ENCODE data around the gene TCEANC. TPM values are rescaled to one million over a fixed set of nuclear protein-coding genes. Genes with fewer than 3 reads are reported as not detected.
A peak's percentile ranks its signal among the peaks of the same experiment; 100 is the strongest.
"Not testable (repeated sequence)": the region's sequence is repeated elsewhere in the genome, so short reads cannot be mapped to it uniquely, and the experiment has no call there.

The TCEANC gene
- total and polyA plus RNA-seq, 8 donors = 2.0 to 4.6 (median 2.6) TPM

DNA sequence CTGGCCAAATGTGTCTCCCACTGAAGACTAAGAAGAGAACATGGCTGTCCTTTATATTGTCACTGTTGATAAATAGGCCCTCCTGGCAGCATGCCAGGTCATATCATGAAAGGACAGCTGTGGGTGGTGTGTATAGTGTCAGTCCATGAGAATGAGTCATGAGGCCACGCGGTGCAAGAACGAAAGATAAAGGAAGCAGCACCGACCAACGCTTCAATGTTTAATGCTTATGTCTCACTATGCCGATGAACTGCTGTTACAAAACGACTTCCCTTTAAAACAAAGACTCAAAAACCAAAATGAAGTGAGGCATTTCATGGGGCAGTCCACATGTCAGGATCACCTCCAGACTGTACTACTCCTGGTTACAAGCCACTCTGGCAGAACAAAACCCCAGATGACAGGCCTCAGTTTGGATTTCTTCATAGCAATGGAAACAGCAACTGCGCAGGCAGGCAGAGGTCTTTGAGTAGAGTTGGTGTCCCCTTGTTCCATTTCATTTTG is 5.2 kb upstream of the TCEANC start:
- peak; percentile 42 to 70 (median 60) for ATAC-seq
- Histone ChIP-seq H3K9me3 (no peaks in the 10 kb centered on the region), H3K4me1 (peaks cover 5 to 7% (median 6%) of the 10 kb centered on the region in 3 donors), H3K27ac (peak overlapping the region in 2 of 4 donors; percentile 9 to 34), H3K27me3 (peaks cover 0 to 6% (median 0%) of the 10 kb centered on the region in 4 donors), H3K36me3 (no peaks in the 10 kb centered on the region), H3K4me3 (no peak overlapping the region)
- intact Hi-C loops (cut with DNase I) = loop anchor here in 1 of 3 donors (5.0 kb wide), 1 partner anchor 140 kb away; no protein-coding TSS in a partner anchor
- TF ChIP-seq, protein P1, sequence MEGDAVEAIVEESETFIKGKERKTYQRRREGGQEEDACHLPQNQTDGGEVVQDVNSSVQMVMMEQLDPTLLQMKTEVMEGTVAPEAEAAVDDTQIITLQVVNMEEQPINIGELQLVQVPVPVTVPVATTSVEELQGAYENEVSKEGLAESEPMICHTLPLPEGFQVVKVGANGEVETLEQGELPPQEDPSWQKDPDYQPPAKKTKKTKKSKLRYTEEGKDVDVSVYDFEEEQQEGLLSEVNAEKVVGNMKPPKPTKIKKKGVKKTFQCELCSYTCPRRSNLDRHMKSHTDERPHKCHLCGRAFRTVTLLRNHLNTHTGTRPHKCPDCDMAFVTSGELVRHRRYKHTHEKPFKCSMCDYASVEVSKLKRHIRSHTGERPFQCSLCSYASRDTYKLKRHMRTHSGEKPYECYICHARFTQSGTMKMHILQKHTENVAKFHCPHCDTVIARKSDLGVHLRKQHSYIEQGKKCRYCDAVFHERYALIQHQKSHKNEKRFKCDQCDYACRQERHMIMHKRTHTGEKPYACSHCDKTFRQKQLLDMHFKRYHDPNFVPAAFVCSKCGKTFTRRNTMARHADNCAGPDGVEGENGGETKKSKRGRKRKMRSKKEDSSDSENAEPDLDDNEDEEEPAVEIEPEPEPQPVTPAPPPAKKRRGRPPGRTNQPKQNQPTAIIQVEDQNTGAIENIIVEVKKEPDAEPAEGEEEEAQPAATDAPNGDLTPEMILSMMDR (IDR thresholded peaks at IDR 0.05) = no peak
- FAIRE-seq = no peak
- peak in 5 of 6 donors; percentile 29 to 64 (median 38) for DNase-seq
- WGBS, 2 donors = 29 to 42% methylated on average over 8 of the region's 8 CpGs

DNA sequence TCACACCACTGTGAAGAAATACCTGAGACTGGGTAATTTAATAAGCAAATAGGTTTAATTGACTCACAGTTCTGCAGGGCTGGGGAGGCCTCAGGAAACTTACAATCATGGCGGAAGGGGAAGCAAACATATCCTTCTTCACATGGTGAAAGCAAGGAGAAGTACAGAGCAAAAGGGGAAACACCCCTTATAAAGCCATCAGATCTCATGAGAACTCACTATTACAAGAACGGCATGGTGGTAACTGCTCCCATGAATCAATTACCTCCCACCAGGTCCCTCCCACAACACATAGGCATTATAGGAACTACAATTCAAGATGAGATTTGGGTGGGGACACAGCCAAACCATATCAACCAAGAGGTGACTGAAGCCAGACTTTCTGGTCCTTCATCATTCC is 4.6 kb upstream of the TCEANC start:
- H3K27ac ChIP-seq, H3K4me1 ChIP-seq, H3K36me3 ChIP-seq, H3K27me3 ChIP-seq, ATAC-seq, H3K4me3 ChIP-seq, H3K9me3 ChIP-seq, DNase-seq, FAIRE-seq: not testable (repeated sequence)
- WGBS, 2 donors = 82 to 95% methylated on average over 2 of the region's 2 CpGs
- intact Hi-C loops (cut with DNase I) = loop anchor here in 1 of 3 donors (5.0 kb wide), 1 partner anchor 141 kb away; no protein-coding TSS in a partner anchor

DNA sequence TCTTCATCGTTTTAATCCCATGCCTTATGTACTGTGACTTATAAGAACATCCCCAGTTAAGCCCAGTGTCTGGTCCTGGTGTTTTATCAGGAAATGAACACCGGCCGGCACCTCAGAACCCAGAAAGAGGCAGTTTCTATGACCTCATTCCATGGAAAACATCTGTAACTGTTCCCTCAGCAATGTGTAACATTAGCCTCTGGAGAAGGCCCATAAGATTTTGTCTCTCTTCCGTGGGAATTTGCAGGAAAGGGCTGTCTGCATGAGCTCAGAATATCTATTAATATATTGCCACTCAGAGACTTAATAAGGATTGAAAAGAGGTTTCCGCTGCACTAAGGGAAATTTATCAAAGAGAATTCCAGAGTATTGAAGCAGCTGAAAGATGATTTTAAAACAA is 3.1 kb upstream of the TCEANC start:
- no peak for DNase-seq
- ATAC-seq = no peak
- no peaks in the 10 kb centered on the region for H3K9me3 ChIP-seq
- H3K4me3 ChIP-seq = no peak overlapping the region
- 48 to 49% methylated on average over 5 of the region's 5 CpGs for WGBS, 2 donors
- TF ChIP-seq, protein P1 (IDR thresholded peaks at IDR 0.05) = no peak
- H3K4me1 ChIP-seq = peaks cover 5 to 15% (median 6%) of the 10 kb centered on the region in 3 donors
- H3K27me3 ChIP-seq = no peaks in the 10 kb centered on the region
- H3K36me3 ChIP-seq = no peaks in the 10 kb centered on the region
- intact Hi-C loops (cut with DNase I) = loop anchor here in 1 of 3 donors (5.0 to 10.0 kb wide), 2 partner anchors 95 to 143 kb away; no protein-coding TSS in a partner anchor
- no peak for FAIRE-seq
- no peak overlapping the region for H3K27ac ChIP-seq

DNA sequence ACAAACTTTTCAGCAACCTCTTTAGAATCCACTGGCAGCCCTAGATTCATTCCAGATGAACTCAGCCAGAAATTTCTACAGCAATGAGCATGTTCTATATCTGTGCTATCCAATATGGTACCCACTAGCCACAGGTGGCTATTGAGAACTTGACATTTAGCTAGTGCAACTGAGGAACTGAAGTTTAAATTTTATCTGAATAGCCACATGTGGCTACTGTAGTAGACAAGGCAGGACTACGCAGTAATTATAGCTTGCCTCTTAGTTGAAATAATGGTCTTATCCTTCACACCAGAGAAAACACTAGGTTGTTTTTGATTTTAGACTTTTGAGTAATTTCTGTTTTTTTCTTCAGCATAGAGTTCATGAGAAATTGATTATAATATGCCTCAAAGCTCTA is 2.6 kb upstream of the TCEANC start:
- H3K36me3 ChIP-seq = no peaks in the 10 kb centered on the region
- TF ChIP-seq, protein P1 (IDR thresholded peaks at IDR 0.05) = no peak
- FAIRE-seq (no peak), DNase-seq (no peak), ATAC-seq (no peak)
- 93 to 100% methylated on average over 1 of the region's 1 CpG for WGBS, 2 donors
- intact Hi-C loops (cut with DNase I) = loop anchor here in 1 of 3 donors (10.0 kb wide), 1 partner anchor 94 kb away; no protein-coding TSS in a partner anchor
- no peak overlapping the region for H3K4me3 ChIP-seq
- no peaks in the 10 kb centered on the region for H3K9me3 ChIP-seq
- H3K4me1 ChIP-seq = peaks cover 5 to 15% (median 6%) of the 10 kb centered on the region in 3 donors
- H3K27ac ChIP-seq = no peak overlapping the region
- H3K27me3 ChIP-seq = no peaks in the 10 kb centered on the region

DNA sequence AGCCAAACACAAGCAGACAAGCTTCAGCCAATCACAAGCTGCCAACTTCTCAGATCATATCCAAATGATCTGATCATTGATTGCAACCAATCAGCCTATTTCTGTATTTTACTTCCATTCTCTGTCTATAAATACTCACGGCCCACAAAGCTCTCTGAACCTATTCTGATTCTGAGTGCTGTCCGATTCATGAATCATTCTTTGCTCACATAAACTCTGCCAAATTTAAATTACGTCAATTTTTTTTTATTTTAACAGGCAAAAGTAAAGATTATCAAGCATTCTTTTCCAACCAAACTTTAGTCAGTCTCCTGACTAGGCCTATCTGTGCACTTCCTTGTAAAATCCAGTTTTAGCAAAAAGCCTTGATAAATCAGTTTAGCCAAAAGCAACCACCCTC is 1.8 kb upstream of the TCEANC start:
- Histone ChIP-seq H3K4me3 (no peak overlapping the region), H3K36me3 (no peaks in the 10 kb centered on the region), H3K27ac (no peak overlapping the region), H3K4me1 (peaks cover 5 to 15% (median 6%) of the 10 kb centered on the region in 3 donors), H3K9me3 (no peaks in the 10 kb centered on the region), H3K27me3 (no peaks in the 10 kb centered on the region)
- intact Hi-C loops (cut with DNase I) = loop anchor here in 1 of 3 donors (10.0 kb wide), 1 partner anchor 94 kb away; no protein-coding TSS in a partner anchor
- 50 to 65% methylated on average over 3 of the region's 3 CpGs for WGBS, 2 donors
- TF ChIP-seq, protein P1 (IDR thresholded peaks at IDR 0.05) = no peak
- no peak for DNase-seq
- FAIRE-seq = no peak
- ATAC-seq = no peak

Measured in pancreas (tissue), 10 donors.